ENCODE results near the gene TMOD2. TPM values are rescaled to one million over a fixed set of nuclear protein-coding genes. Genes with fewer than 3 reads are reported as not detected.

The TMOD2 gene
- total RNA-seq, 1 donor from 2014 or later: 8.4 TPM

DNA sequence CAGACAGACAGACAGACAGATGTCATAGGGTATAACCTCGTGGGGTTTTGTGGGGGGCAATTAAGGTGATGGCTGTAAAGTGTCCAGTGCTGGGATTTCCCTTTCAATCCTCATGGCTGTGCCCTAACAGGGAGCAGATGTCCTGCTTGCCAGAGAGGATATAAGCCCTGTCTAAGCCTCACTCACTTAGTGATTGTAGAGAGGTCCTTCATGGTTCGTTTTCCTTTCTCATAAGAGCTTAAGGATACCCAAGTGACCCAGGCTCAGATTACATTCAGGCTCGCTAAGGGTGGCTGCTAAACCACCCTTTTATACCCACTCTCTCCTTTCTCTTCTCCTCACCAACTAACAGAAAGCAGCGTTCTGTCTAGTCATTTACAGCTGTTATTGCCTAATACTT is 33.2 kb upstream of the TMOD2 start:
- Histone ChIP-seq H3K36me3 (ENCODE audit: insufficient read depth, low read length) (no peaks in the 10 kb centered on the region), H3K27me3 (ENCODE audit: insufficient read depth, low read length) (no peaks in the 10 kb centered on the region), H3K9ac (ENCODE audit: low read length) (no peak overlapping the region), H3K4me3 (ENCODE audit: insufficient read depth, low read depth, low read length) (no peak overlapping the region), H3K9me3 (ENCODE audit: insufficient read depth, low read depth, low read length) (no peaks in the 10 kb centered on the region), H4K20me1 (ENCODE audit: insufficient read depth, low read length) (no peaks in the 10 kb centered on the region), H3K79me2 (ENCODE audit: insufficient read depth, low read length) (no peaks in the 10 kb centered on the region), H3K27ac (ENCODE audit: low read depth, low read length) (no peak overlapping the region), H3K4me2 (ENCODE audit: low read length) (no peak overlapping the region), H2AFZ (ENCODE audit: low read depth, low read length) (no peak overlapping the region), H3K4me1 (ENCODE audit: insufficient read depth, low read length) (peaks cover 5% of the 10 kb centered on the region)
- H3K27ac Mint-ChIP-seq (ENCODE audit: unreplicated experiment): no peak overlapping the region
- TF ChIP-seq EZH2 (IDR thresholded peaks at IDR 0.05; ENCODE audit: insufficient read depth, low read length): no peak
- TF ChIP-seq, protein P1, sequence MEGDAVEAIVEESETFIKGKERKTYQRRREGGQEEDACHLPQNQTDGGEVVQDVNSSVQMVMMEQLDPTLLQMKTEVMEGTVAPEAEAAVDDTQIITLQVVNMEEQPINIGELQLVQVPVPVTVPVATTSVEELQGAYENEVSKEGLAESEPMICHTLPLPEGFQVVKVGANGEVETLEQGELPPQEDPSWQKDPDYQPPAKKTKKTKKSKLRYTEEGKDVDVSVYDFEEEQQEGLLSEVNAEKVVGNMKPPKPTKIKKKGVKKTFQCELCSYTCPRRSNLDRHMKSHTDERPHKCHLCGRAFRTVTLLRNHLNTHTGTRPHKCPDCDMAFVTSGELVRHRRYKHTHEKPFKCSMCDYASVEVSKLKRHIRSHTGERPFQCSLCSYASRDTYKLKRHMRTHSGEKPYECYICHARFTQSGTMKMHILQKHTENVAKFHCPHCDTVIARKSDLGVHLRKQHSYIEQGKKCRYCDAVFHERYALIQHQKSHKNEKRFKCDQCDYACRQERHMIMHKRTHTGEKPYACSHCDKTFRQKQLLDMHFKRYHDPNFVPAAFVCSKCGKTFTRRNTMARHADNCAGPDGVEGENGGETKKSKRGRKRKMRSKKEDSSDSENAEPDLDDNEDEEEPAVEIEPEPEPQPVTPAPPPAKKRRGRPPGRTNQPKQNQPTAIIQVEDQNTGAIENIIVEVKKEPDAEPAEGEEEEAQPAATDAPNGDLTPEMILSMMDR (IDR thresholded peaks at IDR 0.05; ENCODE audit: insufficient read depth, low read depth, low read length): no peak
- peaks cover 9% of the 10 kb centered on the region for H3K4me1 Mint-ChIP-seq (ENCODE audit: low read depth, unreplicated experiment)
- DNase-seq (ENCODE audit: low read depth): no peak
- no peaks in the 10 kb centered on the region for H3K36me3 Mint-ChIP-seq (ENCODE audit: low read depth, unreplicated experiment)
- H3K27me3 Mint-ChIP-seq (ENCODE audit: low read depth, unreplicated experiment): peaks cover 3% of the 10 kb centered on the region
- no peak for FAIRE-seq
- no peaks in the 10 kb centered on the region for H3K9me3 Mint-ChIP-seq (ENCODE audit: unreplicated experiment)
- no peak overlapping the region for H3K4me3 Mint-ChIP-seq (ENCODE audit: unreplicated experiment)

DNA sequence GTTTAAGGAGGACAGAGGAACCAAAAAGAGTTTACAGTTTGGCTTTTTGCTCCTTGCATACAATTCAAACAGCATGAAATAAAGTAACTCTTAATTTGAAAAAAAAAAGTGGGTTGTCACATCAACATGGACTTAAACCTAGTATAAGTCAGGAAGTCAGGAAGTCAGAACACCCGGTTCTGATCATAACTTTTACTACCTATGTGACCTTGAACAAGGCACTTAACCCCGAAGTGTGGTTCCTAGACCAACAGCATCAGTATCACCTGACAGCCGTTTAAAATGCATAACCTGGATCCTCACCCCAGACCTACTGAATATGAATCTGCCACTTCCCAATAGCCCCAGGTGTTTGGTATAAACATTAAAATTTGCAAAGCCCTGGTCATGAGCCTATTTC is 32.7 kb upstream of the TMOD2 start:
- Histone ChIP-seq H3K4me1 (ENCODE audit: insufficient read depth, low read length) (peaks cover 5% of the 10 kb centered on the region), H4K20me1 (ENCODE audit: insufficient read depth, low read length) (no peaks in the 10 kb centered on the region), H3K9me3 (ENCODE audit: insufficient read depth, low read depth, low read length) (no peaks in the 10 kb centered on the region), H2AFZ (ENCODE audit: low read depth, low read length) (no peak overlapping the region), H3K36me3 (ENCODE audit: insufficient read depth, low read length) (no peaks in the 10 kb centered on the region), H3K27ac (ENCODE audit: low read depth, low read length) (no peak overlapping the region), H3K4me3 (ENCODE audit: insufficient read depth, low read depth, low read length) (no peak overlapping the region), H3K27me3 (ENCODE audit: insufficient read depth, low read length) (no peaks in the 10 kb centered on the region), H3K79me2 (ENCODE audit: insufficient read depth, low read length) (no peaks in the 10 kb centered on the region), H3K9ac (ENCODE audit: low read length) (no peak overlapping the region), H3K4me2 (ENCODE audit: low read length) (no peak overlapping the region)
- H3K27ac Mint-ChIP-seq (ENCODE audit: unreplicated experiment): no peak overlapping the region
- no peak for FAIRE-seq
- no peaks in the 10 kb centered on the region for H3K36me3 Mint-ChIP-seq (ENCODE audit: low read depth, unreplicated experiment)
- no peak for DNase-seq (ENCODE audit: low read depth)
- H3K9me3 Mint-ChIP-seq (ENCODE audit: unreplicated experiment): no peaks in the 10 kb centered on the region
- peaks cover 3% of the 10 kb centered on the region for H3K27me3 Mint-ChIP-seq (ENCODE audit: low read depth, unreplicated experiment)
- no peak overlapping the region for H3K4me3 Mint-ChIP-seq (ENCODE audit: unreplicated experiment)
- TF ChIP-seq, protein P1 (IDR thresholded peaks at IDR 0.05; ENCODE audit: insufficient read depth, low read depth, low read length): no peak
- no peak for TF ChIP-seq EZH2 (IDR thresholded peaks at IDR 0.05; ENCODE audit: insufficient read depth, low read length)
- peaks cover 9% of the 10 kb centered on the region for H3K4me1 Mint-ChIP-seq (ENCODE audit: low read depth, unreplicated experiment)

DNA sequence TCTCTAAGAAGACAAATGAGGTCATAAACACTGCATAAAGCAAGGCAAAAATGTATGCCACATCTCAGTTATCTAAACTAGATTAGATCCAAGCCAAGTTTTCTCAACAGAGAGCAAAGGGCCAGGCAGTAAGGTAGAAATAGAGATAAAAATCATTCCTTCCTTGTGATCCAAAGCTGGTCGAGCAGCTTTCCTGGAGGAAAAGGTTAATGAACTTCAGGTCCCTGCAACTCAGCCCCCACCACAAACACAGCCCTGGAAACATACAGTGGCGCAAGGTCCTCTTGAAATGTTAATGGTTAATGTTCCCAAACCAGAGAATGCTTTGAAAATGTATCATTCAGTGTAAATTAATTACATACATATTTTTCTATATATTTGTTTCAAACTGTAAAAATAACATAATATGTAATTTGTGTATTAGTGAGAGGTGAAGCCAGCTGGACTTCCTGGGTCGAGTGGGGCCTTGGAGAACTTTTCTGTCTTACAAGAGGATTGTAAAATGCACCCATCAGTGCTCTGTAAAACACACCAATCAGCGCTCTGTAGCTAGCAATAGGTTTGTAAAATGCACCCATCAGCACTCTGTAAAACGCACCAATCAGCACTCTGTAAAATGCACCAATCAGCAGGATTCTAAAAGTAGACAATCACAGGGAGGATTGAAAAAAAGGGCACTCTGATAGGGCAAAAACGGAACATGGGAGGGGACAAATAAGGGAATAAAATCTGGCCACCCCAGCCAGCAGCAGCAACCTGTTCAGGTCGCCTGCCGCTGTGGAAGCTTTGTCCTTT is 31.0 kb upstream of the TMOD2 start:
- Histone ChIP-seq H3K27ac (ENCODE audit: low read depth, low read length) (no peak overlapping the region), H3K4me3 (ENCODE audit: insufficient read depth, low read depth, low read length) (no peak overlapping the region), H4K20me1 (ENCODE audit: insufficient read depth, low read length) (no peaks in the 10 kb centered on the region), H3K4me2 (ENCODE audit: low read length) (no peak overlapping the region), H3K4me1 (ENCODE audit: insufficient read depth, low read length) (peaks cover 5% of the 10 kb centered on the region), H3K36me3 (ENCODE audit: insufficient read depth, low read length) (no peaks in the 10 kb centered on the region), H2AFZ (ENCODE audit: low read depth, low read length) (no peak overlapping the region), H3K9me3 (ENCODE audit: insufficient read depth, low read depth, low read length) (no peaks in the 10 kb centered on the region), H3K79me2 (ENCODE audit: insufficient read depth, low read length) (no peaks in the 10 kb centered on the region), H3K9ac (ENCODE audit: low read length) (no peak overlapping the region), H3K27me3 (ENCODE audit: insufficient read depth, low read length) (no peaks in the 10 kb centered on the region)
- Mint-ChIP-seq H3K9me3 (ENCODE audit: unreplicated experiment) (no peaks in the 10 kb centered on the region), H3K27me3 (ENCODE audit: low read depth, unreplicated experiment) (no peaks in the 10 kb centered on the region), H3K27ac (ENCODE audit: unreplicated experiment) (no peak overlapping the region), H3K4me1 (ENCODE audit: low read depth, unreplicated experiment) (peaks cover 18% of the 10 kb centered on the region), H3K4me3 (ENCODE audit: unreplicated experiment) (no peak overlapping the region), H3K36me3 (ENCODE audit: low read depth, unreplicated experiment) (no peaks in the 10 kb centered on the region)
- FAIRE-seq (no peak), DNase-seq (ENCODE audit: low read depth) (no peak)
- no peak for TF ChIP-seq EZH2 (IDR thresholded peaks at IDR 0.05; ENCODE audit: insufficient read depth, low read length)
- TF ChIP-seq, protein P1 (IDR thresholded peaks at IDR 0.05; ENCODE audit: insufficient read depth, low read depth, low read length): no peak

Data from astrocyte (in vitro differentiated cells and primary cell).